GM20000 (cell line): Measurements from ENCODE around the gene CEP135.

ENCODE experiments used
- DNase-seq: peaks from one replicate; pipeline ENCODE4 v3.0.0; 2012; ENCODE audit warnings: low spot score
- TF ChIP-seq, protein P1 (sequence below): IDR thresholded peaks from 2 replicates; pipeline ENCODE4 v1.5.1; 2012; ENCODE audit warnings: mild to moderate bottlenecking, control low read depth; ENCODE audit errors: extremely low read depth, missing control alignments

Gene CEP135

DNA sequence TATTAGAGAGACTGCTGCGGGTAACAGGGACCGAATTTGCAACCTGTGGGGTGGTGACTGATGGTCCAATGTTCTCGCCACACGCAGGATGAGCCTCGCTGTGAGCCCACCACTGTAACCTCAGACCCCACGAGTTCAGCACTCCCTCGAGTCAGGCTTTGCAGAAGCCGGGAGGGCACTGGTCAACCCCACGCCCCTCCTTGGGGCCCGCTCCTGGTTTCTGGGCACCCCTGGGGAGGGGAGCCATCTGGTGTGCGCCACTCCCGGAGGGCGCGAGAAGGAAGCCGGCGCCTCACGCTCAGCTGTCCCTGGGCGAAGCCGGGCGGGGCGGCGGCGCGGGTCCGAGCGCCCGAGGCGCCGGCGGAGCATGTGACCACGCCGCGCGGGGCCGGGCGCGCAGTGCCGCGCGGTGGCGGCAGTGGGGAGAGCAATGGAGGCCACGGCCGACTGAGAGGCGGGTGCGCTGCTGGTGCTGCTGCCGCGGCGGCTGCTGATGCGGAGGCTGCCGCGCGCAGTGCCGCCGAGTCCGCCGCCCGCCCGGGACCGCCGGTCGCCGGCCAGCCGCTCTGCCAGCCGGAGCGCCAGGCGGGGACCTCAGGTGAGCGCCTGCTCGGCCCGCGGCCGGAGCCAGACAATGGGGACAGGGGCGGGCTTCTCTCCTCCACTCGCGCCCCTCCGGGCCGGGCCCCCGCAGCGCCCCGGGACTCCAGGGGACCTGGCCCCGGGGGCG lies 100.1 kb downstream of the CEP135 start:
- peak; percentile 89 for DNase-seq
- TF ChIP-seq, protein P1, sequence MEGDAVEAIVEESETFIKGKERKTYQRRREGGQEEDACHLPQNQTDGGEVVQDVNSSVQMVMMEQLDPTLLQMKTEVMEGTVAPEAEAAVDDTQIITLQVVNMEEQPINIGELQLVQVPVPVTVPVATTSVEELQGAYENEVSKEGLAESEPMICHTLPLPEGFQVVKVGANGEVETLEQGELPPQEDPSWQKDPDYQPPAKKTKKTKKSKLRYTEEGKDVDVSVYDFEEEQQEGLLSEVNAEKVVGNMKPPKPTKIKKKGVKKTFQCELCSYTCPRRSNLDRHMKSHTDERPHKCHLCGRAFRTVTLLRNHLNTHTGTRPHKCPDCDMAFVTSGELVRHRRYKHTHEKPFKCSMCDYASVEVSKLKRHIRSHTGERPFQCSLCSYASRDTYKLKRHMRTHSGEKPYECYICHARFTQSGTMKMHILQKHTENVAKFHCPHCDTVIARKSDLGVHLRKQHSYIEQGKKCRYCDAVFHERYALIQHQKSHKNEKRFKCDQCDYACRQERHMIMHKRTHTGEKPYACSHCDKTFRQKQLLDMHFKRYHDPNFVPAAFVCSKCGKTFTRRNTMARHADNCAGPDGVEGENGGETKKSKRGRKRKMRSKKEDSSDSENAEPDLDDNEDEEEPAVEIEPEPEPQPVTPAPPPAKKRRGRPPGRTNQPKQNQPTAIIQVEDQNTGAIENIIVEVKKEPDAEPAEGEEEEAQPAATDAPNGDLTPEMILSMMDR: peak; percentile 85

DNA sequence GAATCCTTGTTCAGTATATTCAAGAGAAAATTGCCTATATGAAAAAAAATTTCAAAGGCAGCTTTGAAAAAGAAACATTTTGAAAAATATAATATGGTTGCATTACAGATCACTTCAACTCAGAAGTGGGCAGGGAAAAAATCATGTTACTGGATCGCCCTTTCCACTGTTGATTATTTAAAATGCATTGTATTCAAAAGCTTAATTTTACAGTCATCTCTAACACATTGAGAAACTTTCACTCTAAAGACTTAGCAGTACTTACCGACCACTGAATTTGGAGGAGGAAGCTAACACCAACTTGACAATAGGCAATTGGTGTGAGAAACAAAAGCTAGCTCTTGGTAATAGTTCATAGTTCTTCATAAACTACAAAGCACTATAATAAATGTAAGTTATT lies 101.9 kb downstream of the CEP135 start:
- no peak for DNase-seq
- TF ChIP-seq, protein P1: no peak

DNA sequence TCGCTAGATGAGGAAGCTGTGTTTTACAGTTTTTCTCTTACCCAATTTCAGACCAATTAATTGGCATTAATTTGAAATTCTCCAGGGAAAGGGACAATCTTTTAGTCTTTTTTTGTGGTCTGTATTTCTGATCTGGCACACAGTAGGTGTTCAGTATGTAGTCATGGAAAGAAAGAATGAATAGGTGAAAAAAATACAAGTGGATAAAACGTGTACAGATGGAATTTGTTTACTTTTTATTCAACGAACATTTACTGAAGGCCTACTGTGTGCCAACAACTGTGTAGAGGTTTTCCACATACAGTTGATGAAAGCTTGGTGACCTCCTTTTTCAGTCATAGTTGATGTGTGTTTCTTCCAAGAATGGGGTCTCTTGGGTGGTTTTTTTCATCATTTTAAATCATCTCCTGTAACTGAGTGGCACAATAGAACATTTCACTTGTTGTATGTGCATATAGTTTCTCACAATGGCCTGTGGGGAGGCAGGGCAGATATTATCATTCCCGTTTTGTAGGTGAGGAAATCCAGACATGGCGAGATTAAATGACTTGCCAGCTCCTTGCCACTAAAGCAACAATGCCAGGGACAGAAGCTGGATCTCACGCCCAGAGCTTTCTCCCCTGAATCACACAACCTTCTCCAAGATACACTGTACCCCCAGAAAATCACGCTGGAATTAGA lies 102.4 kb downstream of the CEP135 start:
- TF ChIP-seq, protein P1: no peak
- no peak for DNase-seq

DNA sequence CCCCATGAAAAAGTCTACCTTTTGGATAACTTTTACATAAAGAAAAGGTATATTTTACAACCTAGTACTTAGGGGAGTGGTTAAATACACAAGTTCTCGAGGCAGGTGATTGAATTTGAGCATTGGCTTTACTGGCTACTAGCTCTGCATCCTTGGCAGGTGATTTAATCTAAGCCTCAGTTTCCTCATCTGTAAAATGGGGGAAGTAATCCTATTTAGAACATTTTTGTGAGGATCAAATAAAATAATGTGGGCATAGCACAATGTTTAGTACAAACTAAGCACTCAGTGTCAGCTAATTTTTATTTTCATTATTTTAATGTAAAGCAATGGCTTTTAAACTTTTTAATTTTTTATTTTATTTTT lies 102.9 kb downstream of the CEP135 start:
- TF ChIP-seq, protein P1: no peak
- DNase-seq: no peak

DNA sequence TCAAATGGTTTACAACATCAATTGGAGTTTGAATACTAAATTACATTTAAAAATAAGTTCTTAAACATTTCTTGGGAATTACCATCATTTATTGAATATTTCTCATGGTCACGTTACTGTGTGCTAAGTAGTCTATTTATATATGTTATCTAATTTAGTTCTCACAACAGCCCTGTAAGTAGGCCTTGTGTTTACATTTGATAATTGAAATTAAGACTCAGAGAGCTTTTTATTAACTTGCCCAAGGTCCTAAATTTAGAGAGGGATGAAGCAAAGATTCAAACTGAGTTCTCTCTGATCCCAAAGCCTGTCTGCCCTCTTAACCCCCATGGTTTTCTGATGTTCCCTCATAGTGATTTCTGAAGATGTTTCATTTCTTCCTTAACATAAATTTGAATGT lies 103.7 kb downstream of the CEP135 start:
- TF ChIP-seq, protein P1: no peak
- no peak for DNase-seq

DNA sequence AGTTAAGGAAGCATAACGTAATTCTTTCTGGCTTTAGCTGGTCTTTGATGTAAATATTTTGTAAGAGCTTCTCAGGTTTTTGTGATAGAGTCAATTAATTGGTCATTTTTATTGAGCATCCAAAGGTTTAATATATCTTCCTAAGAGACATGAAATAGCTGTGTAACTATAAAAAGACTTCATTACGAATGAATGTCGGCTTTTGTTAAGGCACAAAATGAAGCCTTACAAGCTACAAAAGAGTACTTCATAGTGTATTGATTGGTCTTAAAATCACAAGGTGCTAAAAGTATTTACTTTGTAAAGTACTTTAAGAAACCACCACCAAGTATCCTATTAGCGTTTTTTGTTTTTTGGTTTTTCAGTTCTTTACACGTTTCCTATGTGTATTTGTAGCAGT lies 104.2 kb downstream of the CEP135 start:
- TF ChIP-seq, protein P1: no peak
- no peak for DNase-seq

DNA sequence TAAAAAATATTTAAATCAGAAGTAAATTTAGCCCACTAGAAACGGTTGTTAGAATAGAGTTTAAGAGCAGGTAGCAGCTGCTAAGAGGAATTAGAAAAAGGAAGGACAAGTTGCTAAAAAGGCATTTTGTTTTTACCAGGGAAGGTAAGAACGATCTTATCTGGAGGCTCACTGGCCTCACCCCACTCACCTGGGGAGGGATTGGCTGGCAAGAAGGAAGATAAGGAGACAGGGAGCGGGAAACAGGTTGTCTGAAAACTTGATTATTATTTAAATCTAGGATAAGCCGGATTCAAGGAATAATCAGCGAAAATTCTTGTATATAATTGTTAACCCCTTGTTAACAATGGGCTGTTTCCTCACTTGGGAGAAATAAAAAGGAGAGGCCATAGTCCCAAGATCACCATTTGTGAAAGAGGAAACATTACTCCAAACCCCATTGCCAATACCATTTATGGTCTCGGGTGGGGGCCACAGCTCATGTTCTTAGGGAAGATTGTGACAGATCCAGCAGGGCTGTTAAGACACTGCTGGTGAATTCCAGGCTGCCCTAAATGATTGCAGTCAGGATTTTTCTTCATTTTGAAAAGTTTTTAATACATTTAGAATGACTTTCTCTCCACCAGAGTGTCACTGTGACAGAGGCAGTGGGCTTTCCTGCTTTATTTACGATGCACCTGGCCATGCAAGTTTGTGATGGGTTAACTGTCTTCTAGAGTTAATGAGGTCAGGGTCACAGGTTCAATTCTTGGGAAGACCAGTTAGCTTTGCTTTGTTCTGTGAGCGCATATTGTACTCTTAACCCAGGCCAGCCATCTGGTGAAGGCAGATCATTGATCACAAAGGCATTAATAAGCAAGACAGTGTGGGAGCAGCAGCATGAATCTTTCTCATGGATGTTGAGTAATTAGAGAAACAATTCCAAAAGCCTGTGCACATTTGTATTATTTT lies 106.6 kb downstream of the CEP135 start:
- DNase-seq: no peak
- TF ChIP-seq, protein P1: no peak
